D721Med (cell line): ENCODE data around the gene GPR39.

Experiments used
- DNase-seq: peaks from one replicate; pipeline ENCODE4 v3.0.0; 2011; ENCODE audit warnings: low spot score; ENCODE audit not compliant: insufficient read length
- FAIRE-seq: peaks from 2 replicates; lab custom pipeline; 2011; peaks lifted over from hg19 to GRCh38; lab: Jason Lieb, UNC
- CTCF ChIP-seq: IDR thresholded peaks from 2 replicates; pipeline ENCODE4 v1.5.1; 2012; ENCODE audit warnings: mild to moderate bottlenecking, control low read depth; ENCODE audit not compliant: insufficient read depth; ENCODE audit errors: missing control alignments

The GPR39 gene

GRCh38 chr2:132419941-132420340 is 3.3 kb downstream of the GPR39 start:
- DNase-seq (no peak), FAIRE-seq (no peak)
- no peak for TF ChIP-seq CTCF

- FAIRE-seq (no peak), DNase-seq (no peak)
- TF ChIP-seq CTCF, result no peak
Observed at GRCh38 chr2:132420816-132421805, 4.5 kb downstream of the GPR39 start.

- TF ChIP-seq CTCF, result no peak
- FAIRE-seq (no peak), DNase-seq (no peak)
Observed at GRCh38 chr2:132422736-132423135, 6.1 kb downstream of the GPR39 start.

- FAIRE-seq (no peak), DNase-seq (no peak)
- TF ChIP-seq CTCF, result no peak
Observed at GRCh38 chr2:132424526-132425121, 8.0 kb downstream of the GPR39 start.

- TF ChIP-seq CTCF, result no peak
- DNase-seq (no peak), FAIRE-seq (no peak)
Observed at GRCh38 chr2:132426033-132426432, 9.4 kb downstream of the GPR39 start.

- no peak for TF ChIP-seq CTCF
- no peak for FAIRE-seq
- DNase-seq, result no peak
Observed at GRCh38 chr2:132426656-132427055, 10.1 kb downstream of the GPR39 start.
